Measurements from ENCODE around the gene AMOT. TPM values are rescaled to one million over a fixed set of nuclear protein-coding genes. Genes with fewer than 3 reads are reported as not detected.

The AMOT gene
- total RNA-seq, 1 donor = 15.1 TPM

DNA sequence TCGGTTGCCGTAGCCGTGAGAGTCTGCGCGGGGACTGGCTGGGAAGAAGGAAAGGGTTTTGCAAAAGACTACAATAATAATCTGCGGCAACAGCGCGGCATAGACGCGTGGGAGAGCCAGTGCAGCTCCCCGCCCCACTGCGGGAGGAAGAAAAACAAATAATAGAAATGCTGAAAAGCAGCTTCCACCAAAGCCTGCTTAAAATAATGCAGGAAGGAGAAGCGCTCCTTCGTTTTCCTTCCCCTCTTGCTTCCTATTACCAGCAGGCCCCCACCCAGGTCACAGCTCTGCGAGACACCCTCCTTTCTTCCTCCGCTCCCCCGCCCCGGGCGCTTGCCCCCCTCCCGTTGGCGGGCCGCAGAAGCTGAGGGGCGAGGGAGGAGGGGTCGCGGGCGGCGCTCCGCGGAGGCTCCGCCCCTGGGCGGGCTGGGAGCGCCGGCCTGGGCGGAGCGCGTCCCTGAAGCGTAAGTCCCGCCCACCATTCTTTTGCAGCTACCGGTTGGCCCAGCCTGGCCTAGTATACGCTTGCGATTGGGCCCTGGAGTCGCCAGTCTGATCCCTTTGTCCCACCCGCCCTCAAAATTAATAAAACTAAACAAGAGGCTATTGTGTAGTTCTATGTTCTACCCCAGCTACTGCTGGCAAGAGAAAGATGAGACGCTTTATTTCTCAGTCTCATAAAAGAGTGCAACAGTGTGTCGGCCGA is 636 bp upstream of the AMOT start:
- H3K4me3 ChIP-seq (ENCODE audit: low read depth, low read length) = peak overlapping the region; percentile 64
- TF ChIP-seq, protein P1, sequence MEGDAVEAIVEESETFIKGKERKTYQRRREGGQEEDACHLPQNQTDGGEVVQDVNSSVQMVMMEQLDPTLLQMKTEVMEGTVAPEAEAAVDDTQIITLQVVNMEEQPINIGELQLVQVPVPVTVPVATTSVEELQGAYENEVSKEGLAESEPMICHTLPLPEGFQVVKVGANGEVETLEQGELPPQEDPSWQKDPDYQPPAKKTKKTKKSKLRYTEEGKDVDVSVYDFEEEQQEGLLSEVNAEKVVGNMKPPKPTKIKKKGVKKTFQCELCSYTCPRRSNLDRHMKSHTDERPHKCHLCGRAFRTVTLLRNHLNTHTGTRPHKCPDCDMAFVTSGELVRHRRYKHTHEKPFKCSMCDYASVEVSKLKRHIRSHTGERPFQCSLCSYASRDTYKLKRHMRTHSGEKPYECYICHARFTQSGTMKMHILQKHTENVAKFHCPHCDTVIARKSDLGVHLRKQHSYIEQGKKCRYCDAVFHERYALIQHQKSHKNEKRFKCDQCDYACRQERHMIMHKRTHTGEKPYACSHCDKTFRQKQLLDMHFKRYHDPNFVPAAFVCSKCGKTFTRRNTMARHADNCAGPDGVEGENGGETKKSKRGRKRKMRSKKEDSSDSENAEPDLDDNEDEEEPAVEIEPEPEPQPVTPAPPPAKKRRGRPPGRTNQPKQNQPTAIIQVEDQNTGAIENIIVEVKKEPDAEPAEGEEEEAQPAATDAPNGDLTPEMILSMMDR (IDR thresholded peaks at IDR 0.05; ENCODE audit: insufficient read depth, low read depth, low read length) = no peak
- DNase-seq (ENCODE audit: low read depth) = peak; percentile 73

DNA sequence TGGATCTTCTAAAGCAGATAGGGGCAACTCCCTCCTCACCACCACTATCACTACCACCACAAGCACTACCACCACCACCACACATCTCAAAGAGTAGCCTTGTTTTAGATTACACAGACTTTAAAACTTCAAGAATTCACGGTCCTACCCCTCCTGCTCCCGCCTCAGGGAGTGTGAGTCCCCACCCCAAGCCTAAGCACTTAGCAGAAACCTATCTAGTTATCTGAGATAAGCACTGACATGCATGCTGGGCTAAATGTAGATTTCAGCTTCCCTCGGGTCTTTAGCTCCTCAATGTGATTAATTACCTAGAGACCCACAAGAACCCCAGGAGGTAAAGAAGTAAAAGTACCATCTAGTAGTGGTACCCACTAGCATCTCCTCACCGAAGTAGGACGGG is 775 bp downstream of the AMOT start:
- TF ChIP-seq, protein P1 (IDR thresholded peaks at IDR 0.05; ENCODE audit: insufficient read depth, low read depth, low read length) = no peak
- no peak for DNase-seq (ENCODE audit: low read depth)
- H3K4me3 ChIP-seq (ENCODE audit: low read depth, low read length) = peak overlapping the region; percentile 64

DNA sequence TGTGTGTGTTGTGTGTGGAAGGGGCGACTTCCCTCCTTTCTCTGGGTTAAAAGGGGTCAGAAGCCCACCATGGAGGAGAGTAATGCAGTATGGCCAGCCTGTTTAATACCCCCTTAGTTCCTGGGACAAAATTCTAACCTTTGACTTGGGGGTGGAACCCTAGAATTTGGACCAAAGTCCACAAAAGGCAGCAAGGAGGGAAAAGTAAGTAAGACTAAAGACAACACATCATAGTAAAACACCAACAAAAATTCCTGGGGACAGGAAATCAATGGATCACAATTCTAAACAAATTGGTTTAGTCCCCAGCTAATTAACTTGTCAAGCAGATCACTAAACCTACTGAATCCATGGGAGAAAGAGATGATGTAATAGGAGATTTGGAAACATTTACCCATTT is 3.1 kb downstream of the AMOT start:
- TF ChIP-seq, protein P1 (IDR thresholded peaks at IDR 0.05; ENCODE audit: insufficient read depth, low read depth, low read length) = no peak
- no peak overlapping the region for H3K4me3 ChIP-seq (ENCODE audit: low read depth, low read length)

DNA sequence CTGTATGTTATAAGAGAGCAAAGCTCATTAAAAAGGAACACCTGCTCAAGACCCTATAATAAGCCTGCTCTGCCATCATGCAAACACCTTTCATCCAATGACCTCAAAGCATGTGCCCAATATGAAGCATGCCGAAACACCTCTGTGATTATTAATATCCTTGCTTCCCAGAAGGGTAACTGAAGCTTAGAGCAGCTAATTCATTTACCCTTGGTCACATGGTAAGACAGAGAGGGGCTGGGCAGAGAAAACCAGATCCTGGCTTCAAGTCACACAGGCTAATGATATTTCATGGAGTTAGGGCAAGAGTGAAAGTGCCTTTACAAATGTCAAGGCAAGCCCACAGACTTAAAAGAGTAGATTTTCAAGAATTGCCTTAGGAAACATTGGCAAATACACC is 5.6 kb downstream of the AMOT start:
- H3K4me3 ChIP-seq (ENCODE audit: low read depth, low read length) = no peak overlapping the region
- no peak for DNase-seq (ENCODE audit: low read depth)
- TF ChIP-seq, protein P1 (IDR thresholded peaks at IDR 0.05; ENCODE audit: insufficient read depth, low read depth, low read length) = no peak

More for the DNA sequence above, 3.1 kb downstream of the AMOT start:
- no peak for DNase-seq (ENCODE audit: low read depth)

DNA sequence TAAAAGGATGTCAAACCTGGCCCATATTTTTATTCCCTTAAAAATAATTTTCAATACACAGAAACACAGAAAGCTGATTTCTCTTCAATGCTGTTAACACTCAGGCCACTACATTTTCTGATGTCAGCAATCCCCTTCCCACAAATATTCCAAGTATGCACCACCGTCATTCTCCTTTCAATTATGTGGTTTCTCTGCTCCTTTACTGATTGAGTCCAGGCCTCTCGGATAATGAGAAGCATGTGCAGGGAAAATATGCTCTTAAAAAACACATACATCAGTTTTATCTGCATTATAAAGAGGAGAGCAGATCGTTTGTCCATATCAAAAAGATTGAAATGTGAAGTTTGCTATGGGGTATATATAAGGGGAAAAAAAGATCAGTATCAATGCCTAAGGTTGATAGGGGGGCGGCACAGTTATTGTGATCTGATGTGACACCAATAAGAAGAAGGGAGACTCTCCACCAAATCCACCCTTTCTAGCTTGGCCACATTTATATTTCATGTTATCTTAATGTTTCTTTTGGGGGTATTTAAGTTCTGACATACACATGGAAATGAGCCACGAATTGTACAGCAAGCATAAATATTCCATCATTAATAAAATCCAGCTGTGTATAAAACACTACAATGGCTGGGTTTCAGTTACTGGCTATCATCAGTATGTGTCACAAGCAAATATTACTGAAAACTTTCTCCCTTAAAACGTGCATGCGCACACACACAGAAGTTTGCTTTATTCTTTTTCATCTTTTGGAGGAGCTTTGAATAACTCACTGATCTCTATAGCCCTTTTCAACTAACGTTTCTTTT is 6.4 kb downstream of the AMOT start:
- peak; percentile 71 for DNase-seq (ENCODE audit: low read depth)
- TF ChIP-seq, protein P1 (IDR thresholded peaks at IDR 0.05; ENCODE audit: insufficient read depth, low read depth, low read length) = no peak
- no peak overlapping the region for H3K4me3 ChIP-seq (ENCODE audit: low read depth, low read length)

DNA sequence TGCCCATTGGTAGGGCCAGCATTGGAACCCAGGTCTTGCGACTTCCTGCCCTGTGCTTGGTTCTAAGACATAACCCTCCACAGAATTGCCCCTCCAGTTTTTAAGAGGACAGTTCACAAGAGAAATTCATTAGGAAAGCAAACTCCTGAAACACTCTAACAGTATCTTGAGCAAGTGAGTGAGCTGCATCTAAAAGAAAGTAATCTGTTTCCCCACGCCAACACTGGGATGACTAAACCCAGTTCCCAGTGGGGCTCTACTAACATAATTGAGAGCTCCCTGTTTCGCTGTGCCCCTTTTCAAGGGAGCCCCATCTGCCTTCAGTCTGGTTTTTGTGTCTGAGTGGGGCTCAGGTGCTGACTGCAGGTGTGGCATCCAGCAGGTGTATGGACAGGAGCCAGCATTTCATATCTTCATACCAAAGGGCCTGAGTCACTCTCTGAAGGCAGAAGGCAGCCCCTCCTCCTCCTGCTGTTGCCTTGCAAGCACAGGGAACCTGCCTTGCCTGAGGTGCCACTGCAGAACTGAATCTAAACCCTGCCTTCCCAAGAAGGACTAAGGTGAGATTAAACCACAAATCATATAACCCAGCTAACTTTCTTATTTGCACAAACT is 8.0 kb downstream of the AMOT start:
- TF ChIP-seq, protein P1 (IDR thresholded peaks at IDR 0.05; ENCODE audit: insufficient read depth, low read depth, low read length) = no peak
- DNase-seq (ENCODE audit: low read depth) = no peak

More for the DNA sequence above, 8.0 kb downstream of the AMOT start:
- H3K4me3 ChIP-seq (ENCODE audit: low read depth, low read length) = no peak overlapping the region

Data from fibroblast of villous mesenchyme (primary cell).